Ovary (tissue), 9 donors: ENCODE data around the gene PEX14. TPM values are rescaled to one million over a fixed set of nuclear protein-coding genes. Genes with fewer than 3 reads are reported as not detected.

ENCODE experiments used
- DNase-seq, 5 donors: peaks; one replicate each; pipeline ENCODE4 v3.0.0-alpha.2; 2019 to 2020
- H3K27ac ChIP-seq, 2 donors: fragments of 200-600 bp; one replicate each; pipeline versions ENCODE4 v1.5.1 to v1.8.0; 2019 to 2022
- H3K27me3 ChIP-seq: fragments of 200-600 bp; one replicate; pipeline ENCODE4 v1.8.0; 2022
- H3K36me3 ChIP-seq: fragments of 200-600 bp; sonication (generic); one replicate; pipeline ENCODE4 v1.5.1; 2019
- H3K4me1 ChIP-seq: one replicate; pipeline ENCODE4 v1.8.1; 2013; ENCODE audit warnings: mild to moderate bottlenecking, moderate library complexity; ENCODE audit not compliant: insufficient read depth
- H3K4me3 ChIP-seq: fragments of 200-600 bp; sonication (generic); one replicate; pipeline ENCODE4 v1.5.1; 2017
- H3K9me3 ChIP-seq, 2 donors: fragments of 200-600 bp in 1 of 2; sonication (generic) in 1 of 2; one replicate each; pipeline versions ENCODE4 v1.5.1 to v1.8.1; 2013 to 2019; ENCODE audit warnings: mild to moderate bottlenecking in 1 of 2, moderate library complexity in 1 of 2
- CTCF ChIP-seq, 3 donors: fragments of 450-650 bp in 2 of 3; fragments of 200-600 bp in 1 of 3; IDR thresholded peaks; one replicate each; pipeline versions ENCODE4 v1.5.1 to v1.8.0; 2016 to 2022; ENCODE audit warnings: antibody characterized with exemption in 3 of 3, mild to moderate bottlenecking in 1 of 3
- EP300 ChIP-seq: sonication (generic); formaldehyde crosslinking; IDR thresholded peaks from one replicate; pipeline ENCODE4 v1.6.1; 2017; ENCODE audit warnings: antibody characterized with exemption
- POLR2A ChIP-seq: fragments of 450-650 bp; IDR thresholded peaks from one replicate; pipeline ENCODE4 v1.6.1; 2017; ENCODE audit warnings: antibody characterized with exemption, mild to moderate bottlenecking, moderate library complexity
- WGBS, 3 donors: extraction: QIAGEN DNeasy Blood & Tissue Kit in 1 of 3; methylation state at CpG; one replicate each; pipeline versions ENCODE4 v1.1.5 to v1.1.7; 2013 to 2017; 5-methylcytosine and 5-hydroxymethylcytosine counted together
- intact Hi-C, 4 donors: fragments of 100-400 bp; cut with DNase I; formaldehyde crosslinking; loops; one replicate each; pipeline versions ENCODE4 v1.11.0 to v1.15.1; 2022 to 2023
- polyA plus RNA-seq, 2 donors: library from polyadenylated mRNA; stranded (reverse); fragments of 200-250 nt in 1 of 2; fragments of 350-450 nt in 1 of 2; fragmentation: Illumina TruSeq in 1 of 2; extraction: RNeasy Lipid Tissue Mini Kit (QIAGEN cat#74804) in 1 of 2; gene quantifications; one replicate each; pipeline ENCODE4 v1.2.3, GENCODE V29; 2013 to 2014
- total RNA-seq, 7 donors: library from RNA; depleted of rRNA in 2 of 7; stranded (reverse); fragments of >200 nt in 2 of 7; fragmentation: NEBNext Ultra II Directional in 3 of 7; extraction: Animal tissue kit (Norgen Biotek cat#: 25700) in 3 of 7; gene quantifications; one replicate each; pipeline versions ENCODE4 v1.1.0 to v1.2.4, GENCODE V29; 2016 to 2023
- donor health status: DM: no; HTN: no; CAD: no; lungs with moderate emphysema.
- donor health status: DM: no; HTN: no; CAD: no.
- donor health status: Bipolar disorder and iron deficiency.
- donor health status: DM: yes; HTN: yes; CAD: no.
- donor health status: DM: no; HTN: no; CAD: no.
- donor health status: DM: yes; HTN: yes; CAD: no.

Gene PEX14
- total and polyA plus RNA-seq, 9 donors, result 3.3 to 22.9 (median 16.7) TPM

GRCh38 chr1:10588640-10589039 is 113.9 kb downstream of the PEX14 start:
- no peaks in the 10 kb centered on the region for H3K36me3 ChIP-seq
- DNase-seq, result no peak
- no peak overlapping the region for H3K4me3 ChIP-seq
- no peak overlapping the region for H3K27ac ChIP-seq
- no peaks in the 10 kb centered on the region for H3K4me1 ChIP-seq
- WGBS, 3 donors, result 85 to 91% (median 90%) methylated on average over 5 of the region's 5 CpGs
- TF ChIP-seq CTCF (IDR thresholded peaks at IDR 0.05), result no peak
- no peak for TF ChIP-seq POLR2A
- no peak for TF ChIP-seq EP300
- intact Hi-C loops, result no loop called here
- H3K27me3 ChIP-seq, result no peaks in the 10 kb centered on the region
- H3K9me3 ChIP-seq, result no peaks in the 10 kb centered on the region

GRCh38 chr1:10589074-10589473 is 114.3 kb downstream of the PEX14 start:
- no peak overlapping the region for H3K27ac ChIP-seq
- H3K4me1 ChIP-seq, result no peaks in the 10 kb centered on the region
- H3K27me3 ChIP-seq, result no peaks in the 10 kb centered on the region
- no peaks in the 10 kb centered on the region for H3K36me3 ChIP-seq
- intact Hi-C loops, result no loop called here
- 82 to 95% (median 94%) methylated on average over 5 of the region's 5 CpGs for WGBS, 3 donors
- DNase-seq, result no peak
- no peak for TF ChIP-seq POLR2A
- TF ChIP-seq EP300, result no peak
- no peak for TF ChIP-seq CTCF (IDR thresholded peaks at IDR 0.05)
- H3K4me3 ChIP-seq, result no peak overlapping the region
- no peaks in the 10 kb centered on the region for H3K9me3 ChIP-seq

GRCh38 chr1:10591010-10591409 is 116.3 kb downstream of the PEX14 start:
- no peaks in the 10 kb centered on the region for H3K27me3 ChIP-seq
- TF ChIP-seq CTCF (IDR thresholded peaks at IDR 0.05) (no peak), POLR2A (no peak), EP300 (no peak)
- H3K27ac ChIP-seq, result no peak overlapping the region
- no peak overlapping the region for H3K4me3 ChIP-seq
- WGBS, 3 donors, result 54 to 59% (median 58%) methylated on average over 4 of the region's 4 CpGs
- H3K4me1 ChIP-seq, result no peaks in the 10 kb centered on the region
- no peak for DNase-seq
- intact Hi-C loops, result no loop called here
- H3K36me3 ChIP-seq, result no peaks in the 10 kb centered on the region
- H3K9me3 ChIP-seq, result no peaks in the 10 kb centered on the region

- intact Hi-C loops, result no loop called here
- H3K36me3 ChIP-seq, result no peaks in the 10 kb centered on the region
- no peak for TF ChIP-seq POLR2A
- no peak for TF ChIP-seq EP300
- TF ChIP-seq CTCF (IDR thresholded peaks at IDR 0.05), result no peak
- DNase-seq, result no peak
- no peaks in the 10 kb centered on the region for H3K9me3 ChIP-seq
- WGBS, 3 donors, result 60 to 67% (median 63%) methylated on average over 5 of the region's 5 CpGs
- H3K27me3 ChIP-seq, result no peaks in the 10 kb centered on the region
- H3K4me3 ChIP-seq, result no peak overlapping the region
- no peak overlapping the region for H3K27ac ChIP-seq
- H3K4me1 ChIP-seq, result peaks cover 1% of the 10 kb centered on the region
Measured at GRCh38 chr1:10592373-10592772, 117.6 kb downstream of the PEX14 start.

- Histone ChIP-seq H3K36me3 (no peaks in the 10 kb centered on the region), H3K27me3 (no peaks in the 10 kb centered on the region), H3K27ac (no peak overlapping the region), H3K4me1 (peaks cover 9% of the 10 kb centered on the region), H3K9me3 (no peaks in the 10 kb centered on the region), H3K4me3 (no peak overlapping the region)
- intact Hi-C loops, result no loop called here
- DNase-seq, result no peak
- TF ChIP-seq EP300 (no peak), POLR2A (no peak), CTCF (IDR thresholded peaks at IDR 0.05) (no peak)
- WGBS, 3 donors, result 92 to 93% (median 93%) methylated on average over 11 of the region's 11 CpGs
Measured at GRCh38 chr1:10593750-10594149, 119.0 kb downstream of the PEX14 start.
